ENCODE measurements around the gene SEC24B. TPM values are rescaled to one million over a fixed set of nuclear protein-coding genes. Genes with fewer than 3 reads are reported as not detected.

SEC24B gene
- total RNA-seq, 1 experiment from 2014 or later, result 27.1 TPM

- H2AFZ ChIP-seq (ENCODE audit: low read length), result no peak overlapping the region
- DNase-seq, result no peak
- no peak overlapping the region for H2BK12ac ChIP-seq (ENCODE audit: insufficient read length, low read depth, low read length)
- H3K14ac ChIP-seq (ENCODE audit: insufficient read depth, low read length), result no peak overlapping the region
- H4K20me1 ChIP-seq (ENCODE audit: control insufficient read depth, insufficient read depth, insufficient read length), result no peaks in the 10 kb centered on the region
- no CpG with 5 or more reads among the region's 3 CpGs for WGBS (ENCODE audit: extremely low coverage, insufficient read length, low lambda C conversion rate)
- peaks cover 0 to 2% of the 10 kb centered on the region in 2 experiments; a peak in 1 of 5 replicates for H3K9me3 Mint-ChIP-seq
- no peak overlapping the region for H2BK120ac ChIP-seq (ENCODE audit: low read depth, low read length, poor library complexity, severe bottlenecking)
- no peaks in the 10 kb centered on the region for H3K79me1 ChIP-seq (ENCODE audit: insufficient read depth, low read depth, low read length, poor library complexity, severe bottlenecking)
- H3K4me1 Mint-ChIP-seq, result peaks cover 12 to 21% of the 10 kb centered on the region in 2 experiments
- no peak overlapping the region for H3K9ac ChIP-seq (ENCODE audit: extremely low read depth, insufficient read length, low read length)
- H3K36me3 Mint-ChIP-seq (ENCODE audit: insufficient read depth in 1 of 3, low read depth in 3 of 3), result peaks cover 15 to 24% (median 22%) of the 10 kb centered on the region in 3 experiments
- H3K23ac ChIP-seq (ENCODE audit: insufficient read length, low read depth, low read length), result no peak overlapping the region
- H3K4me2 ChIP-seq (ENCODE audit: insufficient read depth, insufficient read length, low read length), result no peak overlapping the region
- H3T11ph ChIP-seq (ENCODE audit: low read length), result no peak overlapping the region
- H2BK5ac ChIP-seq (ENCODE audit: insufficient read length, low read length), result no peak overlapping the region
- H4K5ac ChIP-seq (ENCODE audit: insufficient read length, low read depth, low read length), result no peak overlapping the region
- no peaks in the 10 kb centered on the region for H3K4me1 ChIP-seq (ENCODE audit: insufficient read depth, low read length)
- peaks cover 8% of the 10 kb centered on the region for H3K79me2 ChIP-seq (ENCODE audit: insufficient read depth, low read length)
- H3K27me3 ChIP-seq (ENCODE audit: insufficient read depth, low read length), result no peaks in the 10 kb centered on the region
- H3K27ac ChIP-seq (ENCODE audit: insufficient read length, low read depth, low read length), result no peak overlapping the region
- H2BK15ac ChIP-seq (ENCODE audit: low read depth, low read length), result no peak overlapping the region
- H3K4me3 Mint-ChIP-seq, result no peak overlapping the region
- H2AK5ac ChIP-seq (ENCODE audit: insufficient read length, low read length), result no peak overlapping the region
- no peak overlapping the region for H3K56ac ChIP-seq (ENCODE audit: insufficient read length, low read depth, low read length)
- no peak overlapping the region for H4K8ac ChIP-seq (replicated peaks; ENCODE audit: insufficient read length, low read depth, low read length)
- H3K18ac ChIP-seq (ENCODE audit: insufficient read length, low read depth, low read length), result no peak overlapping the region
- H3K9me3 ChIP-seq (ENCODE audit: control insufficient read depth, low read depth, low read length), result no peaks in the 10 kb centered on the region
- H3K27ac Mint-ChIP-seq, result peak overlapping the region in 1 of 3 experiments; percentile 72; a peak in 1 of 7 replicates
- H3K4ac ChIP-seq (ENCODE audit: low read depth, low read length), result no peak overlapping the region
- no peaks in the 10 kb centered on the region for H3K23me2 ChIP-seq (ENCODE audit: insufficient read length, low read depth, low read length, poor library complexity, severe bottlenecking)
- TF ChIP-seq CTCF (conservative IDR thresholded peaks at IDR 0.05), result no peak
- H4K91ac ChIP-seq (ENCODE audit: insufficient read length, low read depth, low read length), result no peak overlapping the region
- H2BK20ac ChIP-seq (ENCODE audit: low read depth, low read length, poor library complexity, severe bottlenecking), result no peak overlapping the region
- H3K27me3 Mint-ChIP-seq (ENCODE audit: low read depth), result no peaks in the 10 kb centered on the region
Measured at GRCh38 chr4:109462297-109462696, 28.7 kb downstream of the SEC24B start.

Measured in H9 (cell line).